NCI-H187 (cell line): ENCODE data around the gene MGA.
"Not testable (repeated sequence)": the region's sequence is repeated elsewhere in the genome, so short reads cannot be mapped to it uniquely, and the experiment has no call there.

Experiments
- DNase-seq, 2 experiments: peaks; one replicate each; lab custom pipeline; 2025; lab: John Stamatoyannopoulos, UW

MGA gene

GRCh38 chr15:41716864-41717263 lies 56.7 kb downstream of the MGA start:
- no peak for DNase-seq

GRCh38 chr15:41727143-41727542 lies 66.9 kb downstream of the MGA start:
- DNase-seq: no peak

GRCh38 chr15:41728061-41728460 lies 67.9 kb downstream of the MGA start:
- not testable (repeated sequence) for DNase-seq

GRCh38 chr15:41730543-41730942 lies 70.3 kb downstream of the MGA start:
- DNase-seq: no peak

- no peak for DNase-seq
Measured at GRCh38 chr15:41732483-41732882, 72.3 kb downstream of the MGA start.

- no peak for DNase-seq
Measured at GRCh38 chr15:41734079-41734478, 73.9 kb downstream of the MGA start.

- no peak for DNase-seq
Measured at GRCh38 chr15:41735046-41735445, 74.8 kb downstream of the MGA start.

- not testable (repeated sequence) for DNase-seq
Measured at GRCh38 chr15:41735492-41735891, 75.3 kb downstream of the MGA start.

- DNase-seq: no peak
Measured at GRCh38 chr15:41746802-41747201, 86.6 kb downstream of the MGA start.

GRCh38 chr15:41756198-41756597 lies 96.0 kb downstream of the MGA start:
- no peak for DNase-seq

GRCh38 chr15:41772720-41773331 lies 112.6 kb downstream of the MGA start:
- DNase-seq: peak in 1 of 2 experiments; percentile 35

- DNase-seq: no peak
Measured at GRCh38 chr15:41773332-41773728, 113.1 kb downstream of the MGA start.

- no peak for DNase-seq
Measured at GRCh38 chr15:41773729-41774061, 113.5 kb downstream of the MGA start.

- DNase-seq: peak; percentile 83 to 92
Measured at GRCh38 chr15:41774062-41774881, 114.1 kb downstream of the MGA start, which contains the start of gene MAPKBP1. MAPKBP1 (plus strand) TSS chr15:41774484; CDS start chr15:41775276, 792 bp downstream.

GRCh38 chr15:41774882-41775417 lies 114.7 kb downstream of the MGA start:
- no peak for DNase-seq

- DNase-seq: no peak
Measured at GRCh38 chr15:41775651-41776050, 115.4 kb downstream of the MGA start.

- no peak for DNase-seq
Measured at GRCh38 chr15:41777421-41777973, 117.3 kb downstream of the MGA start.

GRCh38 chr15:41778521-41778920 lies 118.3 kb downstream of the MGA start:
- no peak for DNase-seq

- no peak for DNase-seq
Measured at GRCh38 chr15:41779662-41780157, 119.5 kb downstream of the MGA start.

GRCh38 chr15:41780266-41780665 lies 120.1 kb downstream of the MGA start:
- no peak for DNase-seq

GRCh38 chr15:41780727-41781126 lies 120.5 kb downstream of the MGA start:
- DNase-seq: no peak

- DNase-seq: no peak
Measured at GRCh38 chr15:41782371-41783282, 122.4 kb downstream of the MGA start.
